Measurements from ENCODE around the gene C2orf74.

- TF ChIP-seq POLR2AphosphoS5 (IDR thresholded peaks at IDR 0.05; ENCODE audit: low read depth, low read length) (no peak), TCF7L2 (IDR thresholded peaks at IDR 0.05; ENCODE audit: low read depth, low read length) (no peak), SIN3A (IDR thresholded peaks at IDR 0.05; ENCODE audit: borderline replicate concordance, insufficient read depth, low read depth, low read length) (no peak), CTCF (IDR thresholded peaks at IDR 0.05) (no peak), REST (IDR thresholded peaks at IDR 0.05; ENCODE audit: insufficient read depth in 1 of 2, low read depth in 2 of 2, low read length in 1 of 2) (no peak)
These were observed 20.0 kb downstream of the C2orf74 start for GRCh38 chr2:61182059-61182383.
